CD4-positive, alpha-beta T cell (primary cell): ENCODE results near the gene XRCC4. TPM values are rescaled to one million over a fixed set of nuclear protein-coding genes. Genes with fewer than 3 reads are reported as not detected.

ENCODE experiments used
- ATAC-seq: fragments of 200-7000 bp; cut with Tn5 transposase; one replicate; pipeline ENCODE4 v1.10.0; 2022; ENCODE audit warnings: mild to moderate bottlenecking; ENCODE audit not compliant: poor library complexity
- CTCF ChIA-PET: fragments of 350-600 bp; sonication (Branson Sonifier 250); formaldehyde crosslinking; loops from one replicate; lab custom pipeline; 2021; ENCODE audit warnings: antibody characterized with exemption, inconsistent platforms; lab: Charles Lee
- POLR2A ChIA-PET: fragments of 350-600 bp; sonication (Branson Sonifier 250); formaldehyde crosslinking; loops from one replicate; lab custom pipeline; 2021; ENCODE audit warnings: antibody characterized with exemption, inconsistent platforms; lab: Charles Lee
- DNase-seq, 14 experiments: peaks; one replicate each; pipeline ENCODE4 v3.0.0-alpha.2; 2013 to 2020; ENCODE audit warnings: mixed read lengths in 2 of 14
- H3K27ac ChIP-seq, 2 donors: one replicate each; pipeline versions ENCODE4 v1.5.1 to v1.7.0; 2013; ENCODE audit warnings: low read length in 2 of 2, low read depth in 1 of 2, mild to moderate bottlenecking in 1 of 2
- H3K27me3 ChIP-seq, 2 experiments: 1 replicate in 1 of 2; 2 replicates in 1 of 2; pipeline versions ENCODE4 v1.6.1 to v1.7.0; 2013; ENCODE audit warnings: low read length in 2 of 2, control low read depth in 1 of 2, mild to moderate bottlenecking in 1 of 2, moderate library complexity in 1 of 2; ENCODE audit not compliant: insufficient read depth in 2 of 2, control insufficient read depth in 1 of 2
- H3K36me3 ChIP-seq: one replicate; pipeline ENCODE4 v1.6.1; 2013; ENCODE audit warnings: low read length, control low read depth; ENCODE audit not compliant: insufficient read depth
- H3K4me1 ChIP-seq: one replicate; pipeline ENCODE4 v1.6.1; 2013; ENCODE audit warnings: low read length, control low read depth; ENCODE audit not compliant: insufficient read depth
- H3K4me3 ChIP-seq: one replicate; pipeline ENCODE4 v1.5.1; 2013; ENCODE audit warnings: mild to moderate bottlenecking, low read length, moderate library complexity
- H3K9me3 ChIP-seq, 2 experiments: 1 replicate in 1 of 2; 2 replicates in 1 of 2; pipeline versions ENCODE4 v1.6.1 to v1.7.0; 2013; ENCODE audit warnings: low read length in 2 of 2, mild to moderate bottlenecking in 2 of 2, control low read depth in 1 of 2, moderate library complexity in 1 of 2; ENCODE audit not compliant: control insufficient read depth in 1 of 2, insufficient read depth in 1 of 2
- H3K27ac Mint-ChIP-seq: one replicate; pipeline ENCODE4 v1.8.0; 2020; ENCODE audit warnings: mixed read lengths
- H3K27me3 Mint-ChIP-seq: one replicate; pipeline ENCODE4 v1.8.0; 2021; ENCODE audit warnings: mixed read lengths
- H3K36me3 Mint-ChIP-seq: one replicate; pipeline ENCODE4 v1.8.0; 2021; ENCODE audit warnings: low read depth, mixed read lengths
- H3K4me1 Mint-ChIP-seq: one replicate; pipeline ENCODE4 v1.8.0; 2021; ENCODE audit warnings: low read depth, mixed read lengths
- H3K4me3 Mint-ChIP-seq: one replicate; pipeline ENCODE4 v1.8.0; 2020; ENCODE audit warnings: mild to moderate bottlenecking, mixed read lengths
- H3K9me3 Mint-ChIP-seq: one replicate; pipeline ENCODE4 v1.8.0; 2020; ENCODE audit warnings: mixed read lengths
- CTCF ChIP-seq: fragments of 200-600 bp; IDR thresholded peaks from one replicate; pipeline ENCODE4 v1.8.0; 2022; ENCODE audit warnings: antibody characterized with exemption, mild to moderate bottlenecking
- intact Hi-C, 2 experiments: fragments of 100-400 bp; cut with DNase I in 1 of 2; cut with micrococcal nuclease in 1 of 2; formaldehyde crosslinking; loops; one replicate each; pipeline versions ENCODE4 v1.15.1 to v1.9.0; 2023 to 2025; cut with DNase I, micrococcal nuclease
- total RNA-seq, 174 experiments: library from RNA in 2 of 174; stranded (reverse) in 2 of 174; gene quantifications; one replicate each; pipeline ENCODE4 v1.2.3 and lab custom pipeline; 2021 to 2026

Gene XRCC4
- total RNA-seq, 2 experiments from 2014 or later = 1.8 TPM

GRCh38 chr5:83099445-83099844 is 22.1 kb downstream of the XRCC4 start:
- ATAC-seq (no peak), DNase-seq (no peak)
- Mint-ChIP-seq H3K9me3 (no peaks in the 10 kb centered on the region), H3K4me3 (no peak overlapping the region), H3K36me3 (peaks cover 10% of the 10 kb centered on the region), H3K27ac (no peak overlapping the region), H3K4me1 (no peaks in the 10 kb centered on the region), H3K27me3 (no peaks in the 10 kb centered on the region)
- H3K4me1 ChIP-seq = no peaks in the 10 kb centered on the region
- intact Hi-C loops = no loop called here
- no peak overlapping the region for H3K27ac ChIP-seq
- no peaks in the 10 kb centered on the region for H3K9me3 ChIP-seq
- H3K27me3 ChIP-seq = no peaks in the 10 kb centered on the region
- no peak overlapping the region for H3K4me3 ChIP-seq
- H3K36me3 ChIP-seq = no peaks in the 10 kb centered on the region
- CTCF ChIA-PET = no interaction called here
- POLR2A ChIA-PET = no interaction called here
- no peak for TF ChIP-seq CTCF

- intact Hi-C loops = no loop called here
- Histone ChIP-seq H3K4me3 (no peak overlapping the region), H3K4me1 (no peaks in the 10 kb centered on the region), H3K36me3 (no peaks in the 10 kb centered on the region), H3K27me3 (no peaks in the 10 kb centered on the region), H3K27ac (no peak overlapping the region), H3K9me3 (no peaks in the 10 kb centered on the region)
- no peak for TF ChIP-seq CTCF
- Mint-ChIP-seq H3K36me3 (peaks cover 5% of the 10 kb centered on the region), H3K4me3 (no peak overlapping the region), H3K9me3 (no peaks in the 10 kb centered on the region), H3K27ac (no peak overlapping the region), H3K4me1 (no peaks in the 10 kb centered on the region), H3K27me3 (no peaks in the 10 kb centered on the region)
- DNase-seq = no peak
- no peak for ATAC-seq
- CTCF ChIA-PET = no interaction called here
- POLR2A ChIA-PET = no interaction called here
Observed at GRCh38 chr5:83101514-83101913, 24.2 kb downstream of the XRCC4 start.

DNA sequence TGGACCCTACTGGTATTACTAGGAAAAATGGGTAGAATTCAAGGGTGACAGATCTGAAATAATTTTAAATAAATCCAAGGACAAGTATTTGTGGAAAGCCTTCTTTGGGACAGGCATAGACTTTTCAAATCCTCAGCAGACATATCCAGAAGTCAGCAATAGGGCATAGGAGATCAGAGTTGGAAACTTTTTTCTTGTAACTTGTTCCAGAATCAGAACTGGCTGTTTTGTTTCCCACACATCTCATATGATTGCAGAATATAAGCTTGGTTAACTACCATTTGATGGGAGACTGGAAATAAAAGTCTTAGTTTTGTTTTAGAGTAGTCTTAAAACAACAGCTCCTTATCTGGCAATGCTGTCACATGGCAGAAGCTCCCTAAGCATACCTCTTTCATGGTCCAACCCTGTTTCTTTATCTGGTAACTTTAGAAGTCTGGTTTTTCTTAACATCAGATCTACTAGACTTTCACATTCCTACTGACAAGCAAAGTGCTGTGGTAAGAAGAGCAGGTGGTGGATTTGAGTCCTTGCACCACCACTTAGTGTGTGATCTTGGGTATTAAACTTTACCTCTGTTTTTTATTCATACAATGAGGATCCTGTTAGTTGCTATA is 25.1 kb downstream of the XRCC4 start:
- Histone ChIP-seq H3K9me3 (no peaks in the 10 kb centered on the region), H3K36me3 (no peaks in the 10 kb centered on the region), H3K4me3 (no peak overlapping the region), H3K4me1 (no peaks in the 10 kb centered on the region), H3K27ac (no peak overlapping the region), H3K27me3 (no peaks in the 10 kb centered on the region)
- Mint-ChIP-seq H3K4me1 (no peaks in the 10 kb centered on the region), H3K27me3 (no peaks in the 10 kb centered on the region), H3K4me3 (no peak overlapping the region), H3K9me3 (no peaks in the 10 kb centered on the region), H3K36me3 (peaks cover 5% of the 10 kb centered on the region), H3K27ac (no peak overlapping the region)
- DNase-seq (no peak), ATAC-seq (no peak)
- no peak for TF ChIP-seq CTCF
- intact Hi-C loops = no loop called here
- ChIA-PET CTCF (interaction anchor here (0.6 kb wide), 1 partner anchor 138 kb away, joined by 4 read pairs; no protein-coding TSS in a partner anchor), POLR2A (no interaction called here)
